ENCODE results near the gene CASS4. TPM values are rescaled to one million over a fixed set of nuclear protein-coding genes. Genes with fewer than 3 reads are reported as not detected.

Gene CASS4
- total RNA-seq, 1 experiment from 2014 or later, result 0.17 TPM

DNA sequence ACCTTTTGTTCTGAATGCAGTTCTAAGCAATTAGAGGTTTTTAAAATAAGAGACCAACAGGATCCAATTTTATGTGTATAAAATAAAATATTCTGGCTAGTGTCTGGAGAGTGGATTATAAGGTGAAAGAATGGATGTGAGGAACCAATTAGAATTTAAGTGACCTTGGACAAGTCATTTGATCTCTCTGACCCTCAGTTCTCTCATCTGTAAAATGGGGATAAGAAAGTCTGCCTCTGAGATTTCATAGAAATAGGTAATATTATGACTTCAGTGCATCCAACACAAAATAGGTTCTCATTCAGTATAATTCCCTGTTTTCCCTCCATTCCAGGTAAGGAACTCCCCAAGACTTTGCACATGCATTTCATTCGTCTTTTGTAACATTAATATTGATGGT lies 18.9 kb downstream of the CASS4 start:
- ChIA-PET POLR2A (no interaction called here), CTCF (no interaction called here), RAD21 (ENCODE audit: low non-redundant PET in 1 of 2, low total read pairs in 2 of 2, uncharacterized antibody in 2 of 2, unreplicated experiment in 2 of 2) (no interaction called here)
- Histone ChIP-seq H3K4me1 (ENCODE audit: control insufficient read depth in 1 of 2, insufficient read depth in 2 of 2, low read length in 2 of 2) (peaks cover 0 to 11% of the 10 kb centered on the region in 2 experiments; a peak in 2 of 4 replicates), H3K9me3 (ENCODE audit: control insufficient read depth in 1 of 2, insufficient read depth in 1 of 2, low read depth in 1 of 2, low read length in 2 of 2) (no peaks in the 10 kb centered on the region), H3K9me2 (ENCODE audit: insufficient read depth) (no peaks in the 10 kb centered on the region), H3K4me3 (replicated peaks in 1 of 2; ENCODE audit: low read depth in 1 of 2, low read length in 2 of 2) (no peak overlapping the region), H4K20me1 (ENCODE audit: insufficient read depth) (no peaks in the 10 kb centered on the region), H3K27me3 (ENCODE audit: insufficient read depth, low read length) (no peaks in the 10 kb centered on the region), H2AFZ (ENCODE audit: low read depth, low read length, poor library complexity, severe bottlenecking) (no peak overlapping the region), H3K79me2 (ENCODE audit: insufficient read depth, low read length) (no peaks in the 10 kb centered on the region), H3K9ac (ENCODE audit: low read length) (no peak overlapping the region), H3K4me2 (ENCODE audit: low read length) (no peak overlapping the region), H3K36me3 (ENCODE audit: control insufficient read depth in 1 of 2, insufficient read depth in 2 of 2, low read length in 2 of 2) (no peaks in the 10 kb centered on the region), H3K27ac (ENCODE audit: low read depth, low read length) (no peak overlapping the region)
- TF ChIP-seq EGR1 (IDR thresholded peaks at IDR 0.05; ENCODE audit: low read depth) (no peak), RAD21 (IDR thresholded peaks at IDR 0.05; ENCODE audit: low read depth) (no peak), POLR2AphosphoS5 (IDR thresholded peaks at IDR 0.05; ENCODE audit: low read depth, low read length) (no peak), TCF7L2 (IDR thresholded peaks at IDR 0.05; ENCODE audit: borderline replicate concordance, extremely low read depth, insufficient read depth, insufficient read length) (no peak), ELF1 (IDR thresholded peaks at IDR 0.05; ENCODE audit: borderline replicate concordance, low read depth) (no peak), SIN3A (IDR thresholded peaks at IDR 0.05; ENCODE audit: low read depth) (no peak), JUND (IDR thresholded peaks at IDR 0.05) (no peak), SP1 (IDR thresholded peaks at IDR 0.05; ENCODE audit: low read depth) (no peak)
- TF ChIP-seq, protein P1, sequence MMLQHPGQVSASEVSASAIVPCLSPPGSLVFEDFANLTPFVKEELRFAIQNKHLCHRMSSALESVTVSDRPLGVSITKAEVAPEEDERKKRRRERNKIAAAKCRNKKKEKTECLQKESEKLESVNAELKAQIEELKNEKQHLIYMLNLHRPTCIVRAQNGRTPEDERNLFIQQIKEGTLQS (IDR thresholded peaks at IDR 0.05), result no peak
- TF ChIP-seq, protein P2, sequence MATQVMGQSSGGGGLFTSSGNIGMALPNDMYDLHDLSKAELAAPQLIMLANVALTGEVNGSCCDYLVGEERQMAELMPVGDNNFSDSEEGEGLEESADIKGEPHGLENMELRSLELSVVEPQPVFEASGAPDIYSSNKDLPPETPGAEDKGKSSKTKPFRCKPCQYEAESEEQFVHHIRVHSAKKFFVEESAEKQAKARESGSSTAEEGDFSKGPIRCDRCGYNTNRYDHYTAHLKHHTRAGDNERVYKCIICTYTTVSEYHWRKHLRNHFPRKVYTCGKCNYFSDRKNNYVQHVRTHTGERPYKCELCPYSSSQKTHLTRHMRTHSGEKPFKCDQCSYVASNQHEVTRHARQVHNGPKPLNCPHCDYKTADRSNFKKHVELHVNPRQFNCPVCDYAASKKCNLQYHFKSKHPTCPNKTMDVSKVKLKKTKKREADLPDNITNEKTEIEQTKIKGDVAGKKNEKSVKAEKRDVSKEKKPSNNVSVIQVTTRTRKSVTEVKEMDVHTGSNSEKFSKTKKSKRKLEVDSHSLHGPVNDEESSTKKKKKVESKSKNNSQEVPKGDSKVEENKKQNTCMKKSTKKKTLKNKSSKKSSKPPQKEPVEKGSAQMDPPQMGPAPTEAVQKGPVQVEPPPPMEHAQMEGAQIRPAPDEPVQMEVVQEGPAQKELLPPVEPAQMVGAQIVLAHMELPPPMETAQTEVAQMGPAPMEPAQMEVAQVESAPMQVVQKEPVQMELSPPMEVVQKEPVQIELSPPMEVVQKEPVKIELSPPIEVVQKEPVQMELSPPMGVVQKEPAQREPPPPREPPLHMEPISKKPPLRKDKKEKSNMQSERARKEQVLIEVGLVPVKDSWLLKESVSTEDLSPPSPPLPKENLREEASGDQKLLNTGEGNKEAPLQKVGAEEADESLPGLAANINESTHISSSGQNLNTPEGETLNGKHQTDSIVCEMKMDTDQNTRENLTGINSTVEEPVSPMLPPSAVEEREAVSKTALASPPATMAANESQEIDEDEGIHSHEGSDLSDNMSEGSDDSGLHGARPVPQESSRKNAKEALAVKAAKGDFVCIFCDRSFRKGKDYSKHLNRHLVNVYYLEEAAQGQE (IDR thresholded peaks at IDR 0.05; ENCODE audit: low read depth), result no peak
- TF ChIP-seq, protein P3, sequence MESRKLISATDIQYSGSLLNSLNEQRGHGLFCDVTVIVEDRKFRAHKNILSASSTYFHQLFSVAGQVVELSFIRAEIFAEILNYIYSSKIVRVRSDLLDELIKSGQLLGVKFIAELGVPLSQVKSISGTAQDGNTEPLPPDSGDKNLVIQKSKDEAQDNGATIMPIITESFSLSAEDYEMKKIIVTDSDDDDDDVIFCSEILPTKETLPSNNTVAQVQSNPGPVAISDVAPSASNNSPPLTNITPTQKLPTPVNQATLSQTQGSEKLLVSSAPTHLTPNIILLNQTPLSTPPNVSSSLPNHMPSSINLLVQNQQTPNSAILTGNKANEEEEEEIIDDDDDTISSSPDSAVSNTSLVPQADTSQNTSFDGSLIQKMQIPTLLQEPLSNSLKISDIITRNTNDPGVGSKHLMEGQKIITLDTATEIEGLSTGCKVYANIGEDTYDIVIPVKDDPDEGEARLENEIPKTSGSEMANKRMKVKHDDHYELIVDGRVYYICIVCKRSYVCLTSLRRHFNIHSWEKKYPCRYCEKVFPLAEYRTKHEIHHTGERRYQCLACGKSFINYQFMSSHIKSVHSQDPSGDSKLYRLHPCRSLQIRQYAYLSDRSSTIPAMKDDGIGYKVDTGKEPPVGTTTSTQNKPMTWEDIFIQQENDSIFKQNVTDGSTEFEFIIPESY (IDR thresholded peaks at IDR 0.05; ENCODE audit: extremely low read depth, insufficient replicate concordance, low read length), result no peak
- no TSS peak for BruUV-seq (replicated peaks)
- intact Hi-C loops (cut with micrococcal nuclease), result no loop called here
- DNase-seq (ENCODE audit: low read depth, low spot score), result no peak
- no peak for ATAC-seq

Measured in HCT116 (cell line).